ENCODE results near the gene COL23A1. TPM values are rescaled to one million over a fixed set of nuclear protein-coding genes. Genes with fewer than 3 reads are reported as not detected.

The COL23A1 gene
- total RNA-seq, 1 experiment from 2014 or later: not detected

DNA sequence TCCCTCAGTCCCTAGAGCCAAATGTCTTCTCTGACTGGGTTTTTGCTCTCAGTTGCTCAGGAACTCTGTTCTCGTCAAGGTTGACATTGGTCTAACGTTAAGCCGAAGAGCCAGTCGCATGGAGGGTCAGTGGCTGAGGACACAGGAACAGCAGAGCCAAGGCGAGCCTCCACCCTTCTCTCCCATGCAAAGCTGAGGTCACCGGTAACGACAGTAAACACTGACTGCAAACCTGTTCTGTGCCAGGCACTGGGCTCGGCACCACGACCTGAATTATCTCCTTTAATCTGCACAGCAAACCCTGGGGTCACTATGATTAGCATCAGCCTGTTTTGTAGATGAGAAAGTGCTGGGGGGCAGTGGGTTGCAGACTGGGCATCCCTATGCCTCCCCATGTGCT is 171.0 kb downstream of the COL23A1 start:
- Histone ChIP-seq H3K79me2 (ENCODE audit: low read length) (no peaks in the 10 kb centered on the region), H3K27me3 (ENCODE audit: low read length) (peaks cover 12% of the 10 kb centered on the region; the same call in 1 of the 2 replicates), H3K27ac (ENCODE audit: low read length) (no peak overlapping the region), H3K4me1 (ENCODE audit: insufficient read depth, low read length) (peaks cover 4% of the 10 kb centered on the region; the same call in 1 of the 2 replicates), H3K36me3 (ENCODE audit: low read depth, low read length) (no peaks in the 10 kb centered on the region), H2AFZ (ENCODE audit: low read length) (no peak overlapping the region), H3F3A (ENCODE audit: low read length, unreplicated experiment) (no peaks in the 10 kb centered on the region), H3K9ac (ENCODE audit: low read length) (no peak overlapping the region), H3K4me3 (ENCODE audit: low read length) (no peak overlapping the region), H3K4me2 (ENCODE audit: low read length) (no peak overlapping the region), H3K9me2 (replicated peaks; ENCODE audit: low read length) (no peaks in the 10 kb centered on the region), H4K20me1 (ENCODE audit: low read length) (no peaks in the 10 kb centered on the region), H3K9me3 (ENCODE audit: low read length) (no peaks in the 10 kb centered on the region)
- intact Hi-C loops (cut with micrococcal nuclease): no loop called here
- ATAC-seq (no peak), DNase-seq (no peak)
- TF ChIP-seq EZH2 (IDR thresholded peaks at IDR 0.05; ENCODE audit: low read length, unreplicated experiment): no peak
- POLR2A ChIA-PET (ENCODE audit: unreplicated experiment): no interaction called here
- no TSS peak for BruUV-seq (replicated peaks)
- CTCF ChIA-PET: no interaction called here

GRCh38 chr5:178418471-178419010 is 171.7 kb downstream of the COL23A1 start:
- no peaks in the 10 kb centered on the region for H3K36me3 ChIP-seq (ENCODE audit: low read depth, low read length)
- H3K9me3 ChIP-seq (ENCODE audit: low read length): no peaks in the 10 kb centered on the region
- H3K27ac ChIP-seq (ENCODE audit: low read length): no peak overlapping the region
- TF ChIP-seq EZH2phosphoT487 (IDR thresholded peaks at IDR 0.05; ENCODE audit: borderline replicate concordance, low read length): no peak
- no peak for TF ChIP-seq EZH2 (IDR thresholded peaks at IDR 0.05; ENCODE audit: low read length, unreplicated experiment)
- TF ChIP-seq CTCF (conservative IDR thresholded peaks at IDR 0.05; ENCODE audit: low read depth, low read length): no peak
- H3K9ac ChIP-seq (ENCODE audit: low read length): no peak overlapping the region
- H3K4me1 ChIP-seq (ENCODE audit: insufficient read depth, low read length): peaks cover 4% of the 10 kb centered on the region; the same call in 1 of the 2 replicates
- no peaks in the 10 kb centered on the region for H4K20me1 ChIP-seq (ENCODE audit: low read length)
- POLR2A ChIA-PET (ENCODE audit: unreplicated experiment): no interaction called here
- H2AFZ ChIP-seq (ENCODE audit: low read length): no peak overlapping the region
- no peaks in the 10 kb centered on the region for H3K9me2 ChIP-seq (replicated peaks; ENCODE audit: low read length)
- H3K4me2 ChIP-seq (ENCODE audit: low read length): no peak overlapping the region
- no peaks in the 10 kb centered on the region for H3F3A ChIP-seq (ENCODE audit: low read length, unreplicated experiment)
- H3K27me3 ChIP-seq (ENCODE audit: low read length): peaks cover 17% of the 10 kb centered on the region; the same call in 1 of the 2 replicates
- CTCF ChIA-PET: no interaction called here
- DNase-seq (no peak), ATAC-seq (no peak)
- no TSS peak for BruUV-seq (replicated peaks)
- H3K4me3 ChIP-seq (ENCODE audit: low read length): no peak overlapping the region
- intact Hi-C loops (cut with micrococcal nuclease): no loop called here
- no peaks in the 10 kb centered on the region for H3K79me2 ChIP-seq (ENCODE audit: low read length)

DNA sequence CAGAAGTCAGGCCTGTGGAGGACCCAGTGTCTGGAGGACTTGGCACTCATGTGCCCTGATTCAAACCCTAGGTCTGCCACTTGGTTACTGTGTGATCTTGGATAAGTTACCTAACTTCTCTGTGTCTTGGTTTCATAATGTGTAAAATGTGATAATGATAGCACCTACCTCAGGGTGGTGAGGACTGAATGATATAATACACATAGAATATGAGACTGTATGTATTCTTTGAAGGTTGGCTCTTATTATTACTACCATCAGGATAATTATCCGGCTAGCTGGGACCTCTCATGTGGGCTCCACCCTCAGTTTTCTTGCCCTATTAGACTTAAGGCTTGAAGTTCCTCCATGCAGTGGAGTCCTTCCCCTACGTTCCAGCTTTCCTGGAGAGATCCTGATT is 172.2 kb downstream of the COL23A1 start:
- H3K27ac ChIP-seq (ENCODE audit: low read length): no peak overlapping the region
- no peak for ATAC-seq
- POLR2A ChIA-PET (ENCODE audit: unreplicated experiment): no interaction called here

More for the DNA sequence above, 172.2 kb downstream of the COL23A1 start:
- no TSS peak for BruUV-seq (replicated peaks)
- intact Hi-C loops (cut with micrococcal nuclease): no loop called here
- H4K20me1 ChIP-seq (ENCODE audit: low read length): no peaks in the 10 kb centered on the region
- no peak overlapping the region for H3K4me3 ChIP-seq (ENCODE audit: low read length)
- no peak overlapping the region for H3K4me2 ChIP-seq (ENCODE audit: low read length)
- no peak for DNase-seq
- H3K79me2 ChIP-seq (ENCODE audit: low read length): no peaks in the 10 kb centered on the region
- CTCF ChIA-PET: no interaction called here
- no peaks in the 10 kb centered on the region for H3K9me3 ChIP-seq (ENCODE audit: low read length)
- H2AFZ ChIP-seq (ENCODE audit: low read length): no peak overlapping the region
- H3K9ac ChIP-seq (ENCODE audit: low read length): no peak overlapping the region
- H3K36me3 ChIP-seq (ENCODE audit: low read depth, low read length): no peaks in the 10 kb centered on the region
- peaks cover 4% of the 10 kb centered on the region; the same call in 1 of the 2 replicates for H3K4me1 ChIP-seq (ENCODE audit: insufficient read depth, low read length)
- TF ChIP-seq EZH2phosphoT487 (IDR thresholded peaks at IDR 0.05; ENCODE audit: borderline replicate concordance, low read length) (no peak), CTCF (conservative IDR thresholded peaks at IDR 0.05; ENCODE audit: low read depth, low read length) (no peak), EZH2 (IDR thresholded peaks at IDR 0.05; ENCODE audit: low read length, unreplicated experiment) (no peak)
- H3K9me2 ChIP-seq (replicated peaks; ENCODE audit: low read length): no peaks in the 10 kb centered on the region
- H3F3A ChIP-seq (ENCODE audit: low read length, unreplicated experiment): no peaks in the 10 kb centered on the region
- H3K27me3 ChIP-seq (ENCODE audit: low read length): peaks cover 22% of the 10 kb centered on the region; the same call in 1 of the 2 replicates

Measured in PC-3 (cell line).